ENCODE results near the gene ANKMY1.

The ANKMY1 gene

DNA sequence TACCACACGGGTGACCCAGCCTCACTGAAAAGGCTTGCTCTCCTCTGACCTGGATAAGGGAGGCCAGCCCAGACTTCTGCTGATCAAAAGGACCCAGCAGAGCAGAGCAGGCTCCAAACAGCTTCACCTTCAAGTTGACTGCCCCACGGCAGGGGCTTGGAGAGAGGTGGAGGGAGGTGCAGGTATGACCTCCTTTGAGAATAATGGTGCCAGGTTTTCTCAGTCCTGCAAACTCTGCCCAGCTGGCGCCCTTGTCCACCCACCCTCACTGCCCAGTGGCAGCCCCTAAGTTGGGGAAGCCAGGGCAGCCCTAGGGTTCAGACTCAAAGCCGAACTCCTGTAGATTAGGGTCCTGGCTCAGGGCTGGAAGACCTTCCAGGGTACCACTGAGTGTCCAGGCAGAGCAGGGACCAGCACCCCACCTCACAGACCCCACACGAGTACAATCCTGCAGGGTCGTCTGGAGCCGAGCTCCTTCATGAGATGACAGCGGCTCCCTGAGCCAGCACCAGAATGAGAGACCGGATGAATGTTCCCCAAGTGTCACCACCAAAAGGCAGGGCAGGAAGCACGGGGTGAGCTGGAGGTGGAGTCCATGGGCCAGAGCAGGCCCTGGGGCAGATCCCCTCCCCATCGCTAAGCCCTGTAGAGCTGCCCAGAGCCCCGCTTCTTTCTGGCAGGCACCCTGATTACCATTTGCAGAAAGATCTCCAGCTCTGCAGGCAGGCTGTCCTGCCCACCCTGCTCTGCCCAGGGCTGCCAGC lies 125.9 kb downstream of the ANKMY1 start:
- no peak for DNase-seq

DNA sequence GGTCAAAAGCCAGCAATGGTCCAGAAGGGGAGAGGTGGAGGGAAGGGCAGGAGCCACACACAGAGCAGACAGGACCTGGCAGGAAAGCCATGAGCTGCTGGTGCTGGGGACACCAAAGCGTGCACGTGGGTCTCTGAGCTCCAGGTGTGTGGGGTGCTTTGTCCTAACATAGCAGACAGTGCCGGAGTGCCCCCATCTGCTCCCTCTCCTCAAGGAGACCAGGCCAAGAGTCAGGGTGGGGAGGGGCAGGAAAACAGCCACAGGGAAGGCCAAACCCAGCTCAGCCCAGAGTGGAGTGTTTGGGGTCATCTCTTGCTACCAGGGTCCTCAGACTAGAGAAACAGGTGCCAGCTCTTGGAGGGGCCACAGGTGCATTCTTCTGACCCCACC lies 126.5 kb downstream of the ANKMY1 start:
- DNase-seq = no peak

DNA sequence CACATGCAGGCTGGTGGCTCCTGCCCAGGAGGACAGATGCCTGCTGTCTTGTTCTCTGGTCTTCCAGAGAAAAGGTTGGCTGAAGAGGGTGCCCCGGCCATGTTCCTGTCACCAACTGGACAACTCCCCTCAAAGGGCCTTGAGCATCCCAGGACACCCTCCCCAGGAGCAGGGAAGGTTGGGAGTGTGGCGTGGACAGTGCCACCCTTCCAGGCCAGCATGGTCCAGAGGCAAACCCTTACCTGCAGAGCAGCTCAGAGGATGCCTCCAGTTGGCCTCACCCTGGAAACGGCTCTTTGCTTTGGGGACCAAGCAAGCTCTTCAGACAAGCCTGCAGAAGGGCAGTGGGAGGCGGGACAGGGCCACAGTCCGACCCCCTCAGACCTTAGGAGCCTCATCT lies 127.2 kb downstream of the ANKMY1 start:
- no peak for DNase-seq

DNA sequence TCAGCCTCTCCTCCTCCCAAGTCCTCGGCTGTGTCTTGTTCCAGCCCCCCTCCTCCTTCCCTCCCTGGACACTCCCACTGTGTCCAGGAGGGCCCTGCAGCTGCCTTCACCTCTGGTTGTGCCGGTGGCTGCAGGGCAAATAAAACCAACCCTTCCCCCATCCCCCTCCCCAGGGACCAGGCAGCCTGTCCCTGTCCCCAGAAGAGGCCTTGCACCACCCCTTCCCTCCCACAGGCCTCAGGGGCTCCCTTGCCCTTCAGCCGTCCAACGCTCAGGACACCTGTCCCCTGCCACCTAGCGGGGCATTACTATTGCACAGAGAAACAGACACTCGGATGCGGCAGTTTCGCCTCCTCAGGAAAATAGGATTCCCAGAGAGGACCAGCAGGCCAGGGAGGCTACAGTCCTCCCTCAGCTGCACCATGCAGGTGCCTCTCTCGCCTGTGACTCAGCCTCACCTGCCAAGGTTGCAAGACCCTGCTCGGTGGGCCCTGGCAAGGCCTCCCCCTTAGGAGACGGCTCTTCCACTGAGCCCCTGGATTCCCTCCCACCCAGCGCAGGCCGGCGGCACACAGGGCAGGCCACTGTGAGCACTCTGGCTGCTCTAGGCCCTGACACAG lies 127.8 kb downstream of the ANKMY1 start:
- no peak for DNase-seq

Measured in GOT3 (cell line).